Astrocyte of the cerebellum (primary cell): ENCODE measurements around the gene MED25.
A peak's percentile ranks its signal among the peaks of the same experiment; 100 is the strongest.
"Not testable (repeated sequence)": the region's sequence is repeated elsewhere in the genome, so short reads cannot be mapped to it uniquely, and the experiment has no call there.

ENCODE experiments used
- DNase-seq: peaks from one replicate; pipeline ENCODE4 v3.0.0-alpha.2; 2011; ENCODE audit warnings: low read depth
- H3K4me3 ChIP-seq: 2 replicates; pipeline ENCODE4 v1.5.1; 2011; ENCODE audit warnings: mild to moderate bottlenecking, low read depth, low read length, moderate library complexity
- CTCF ChIP-seq: IDR thresholded peaks from 2 replicates; pipeline ENCODE4 v1.5.1; 2012; ENCODE audit warnings: low read length, low read depth, moderate library complexity, mild to moderate bottlenecking; ENCODE audit errors: missing control alignments
- in situ Hi-C: cut with HindIII; loops from 2 replicates; pipeline ENCODE4 v1.10.0; 2017; ENCODE audit warnings: low sequenced_read_pairs

MED25 gene

GRCh38 chr19:49812452-49812996 lies 5.6 kb upstream of the MED25 start:
- in situ Hi-C loops: no loop called here
- TF ChIP-seq CTCF: no peak
- DNase-seq: no peak
- peak overlapping the region; percentile 84 for H3K4me3 ChIP-seq

GRCh38 chr19:49812997-49813861 lies 4.9 kb upstream of the MED25 start, which contains the start of gene FUZ:
Gene FUZ, minus strand, starts transcription at chr19:49813292. Its CDS starts 186 bp downstream, at chr19:49813106.
- peak within 1 kb of the TSS; percentile 84 for H3K4me3 ChIP-seq
- in situ Hi-C loops: no loop called here
- TF ChIP-seq CTCF: peak; percentile 42
- DNase-seq: peak; percentile 98

GRCh38 chr19:49814010-49814409 lies 4.1 kb upstream of the MED25 start:
- H3K4me3 ChIP-seq: no peak overlapping the region
- TF ChIP-seq CTCF: no peak
- in situ Hi-C loops: no loop called here
- no peak for DNase-seq

GRCh38 chr19:49816590-49816989 lies 1.5 kb upstream of the MED25 start:
- H3K4me3 ChIP-seq: no peak overlapping the region
- no peak for TF ChIP-seq CTCF
- in situ Hi-C loops: no loop called here
- no peak for DNase-seq

- no peak for DNase-seq
- in situ Hi-C loops: no loop called here
- H3K4me3 ChIP-seq: peak overlapping the region; percentile 98
- TF ChIP-seq CTCF: no peak
Observed at GRCh38 chr19:49818649-49819370, 721 bp downstream of the MED25 start.

GRCh38 chr19:49819452-49820115 lies 1.5 kb downstream of the MED25 start:
- H3K4me3 ChIP-seq: peak overlapping the region; percentile 98
- DNase-seq, in situ Hi-C loops: not testable (repeated sequence)
